Fibroblast of the aortic adventitia (primary cell): ENCODE measurements around the gene NWD2. TPM values are rescaled to one million over a fixed set of nuclear protein-coding genes. Genes with fewer than 3 reads are reported as not detected.
"Not testable (repeated sequence)": the region's sequence is repeated elsewhere in the genome, so short reads cannot be mapped to it uniquely, and the experiment has no call there.

Experiments used
- DNase-seq: peaks from one replicate; pipeline ENCODE4 v3.0.0-alpha.2; 2010; ENCODE audit warnings: low read depth
- H3K4me3 ChIP-seq: 2 replicates; pipeline ENCODE4 v1.5.1; 2011; ENCODE audit warnings: low read depth, mild to moderate bottlenecking, control low read depth, low read length, moderate library complexity
- total RNA-seq: library from RNA; depleted of rRNA; stranded (reverse); fragments of >200 nt; gene quantifications from 2 replicates; pipeline ENCODE4 v1.2.3, GENCODE V29; 2012; ENCODE audit warnings: low replicate concordance
- TF ChIP-seq, protein P1 (sequence below): IDR thresholded peaks from 2 replicates; pipeline ENCODE4 v1.5.1; 2011; ENCODE audit warnings: mild to moderate bottlenecking, low read length, control low read depth, inconsistent platforms; ENCODE audit not compliant: insufficient read depth

NWD2 gene
- total RNA-seq, 1 donor: not detected

DNA sequence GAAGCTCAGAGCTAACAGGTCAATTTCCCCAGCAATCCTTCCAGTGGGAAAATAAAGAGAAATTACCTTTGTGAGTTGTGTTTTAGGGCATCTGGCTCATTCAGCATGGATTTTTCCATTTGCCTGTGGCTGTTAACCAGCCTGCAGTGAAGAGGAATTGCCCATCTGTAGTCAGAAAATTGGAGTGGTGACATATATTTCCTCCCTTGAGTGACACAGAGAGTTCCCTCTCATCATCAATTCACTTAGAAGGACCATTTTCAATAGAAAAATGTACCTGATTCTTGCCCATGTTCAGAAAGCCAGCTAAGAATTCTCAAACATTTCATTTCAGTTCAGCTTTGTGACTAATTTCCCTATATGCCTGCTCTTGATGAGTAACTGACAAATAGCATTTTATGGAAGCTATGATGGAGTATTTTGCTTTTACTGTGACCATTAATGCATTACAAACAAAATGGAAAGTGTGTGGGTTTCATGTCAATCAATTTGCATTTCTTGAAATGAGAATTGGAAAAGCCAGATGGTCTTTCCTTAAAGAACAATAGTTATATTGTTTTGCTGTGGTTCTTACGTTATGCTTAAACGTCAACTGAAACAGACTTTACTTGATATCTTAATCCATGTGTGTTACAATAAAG lies 155.8 kb downstream of the NWD2 start:
- DNase-seq: no peak
- no peak overlapping the region for H3K4me3 ChIP-seq
- TF ChIP-seq, protein P1, sequence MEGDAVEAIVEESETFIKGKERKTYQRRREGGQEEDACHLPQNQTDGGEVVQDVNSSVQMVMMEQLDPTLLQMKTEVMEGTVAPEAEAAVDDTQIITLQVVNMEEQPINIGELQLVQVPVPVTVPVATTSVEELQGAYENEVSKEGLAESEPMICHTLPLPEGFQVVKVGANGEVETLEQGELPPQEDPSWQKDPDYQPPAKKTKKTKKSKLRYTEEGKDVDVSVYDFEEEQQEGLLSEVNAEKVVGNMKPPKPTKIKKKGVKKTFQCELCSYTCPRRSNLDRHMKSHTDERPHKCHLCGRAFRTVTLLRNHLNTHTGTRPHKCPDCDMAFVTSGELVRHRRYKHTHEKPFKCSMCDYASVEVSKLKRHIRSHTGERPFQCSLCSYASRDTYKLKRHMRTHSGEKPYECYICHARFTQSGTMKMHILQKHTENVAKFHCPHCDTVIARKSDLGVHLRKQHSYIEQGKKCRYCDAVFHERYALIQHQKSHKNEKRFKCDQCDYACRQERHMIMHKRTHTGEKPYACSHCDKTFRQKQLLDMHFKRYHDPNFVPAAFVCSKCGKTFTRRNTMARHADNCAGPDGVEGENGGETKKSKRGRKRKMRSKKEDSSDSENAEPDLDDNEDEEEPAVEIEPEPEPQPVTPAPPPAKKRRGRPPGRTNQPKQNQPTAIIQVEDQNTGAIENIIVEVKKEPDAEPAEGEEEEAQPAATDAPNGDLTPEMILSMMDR: no peak

DNA sequence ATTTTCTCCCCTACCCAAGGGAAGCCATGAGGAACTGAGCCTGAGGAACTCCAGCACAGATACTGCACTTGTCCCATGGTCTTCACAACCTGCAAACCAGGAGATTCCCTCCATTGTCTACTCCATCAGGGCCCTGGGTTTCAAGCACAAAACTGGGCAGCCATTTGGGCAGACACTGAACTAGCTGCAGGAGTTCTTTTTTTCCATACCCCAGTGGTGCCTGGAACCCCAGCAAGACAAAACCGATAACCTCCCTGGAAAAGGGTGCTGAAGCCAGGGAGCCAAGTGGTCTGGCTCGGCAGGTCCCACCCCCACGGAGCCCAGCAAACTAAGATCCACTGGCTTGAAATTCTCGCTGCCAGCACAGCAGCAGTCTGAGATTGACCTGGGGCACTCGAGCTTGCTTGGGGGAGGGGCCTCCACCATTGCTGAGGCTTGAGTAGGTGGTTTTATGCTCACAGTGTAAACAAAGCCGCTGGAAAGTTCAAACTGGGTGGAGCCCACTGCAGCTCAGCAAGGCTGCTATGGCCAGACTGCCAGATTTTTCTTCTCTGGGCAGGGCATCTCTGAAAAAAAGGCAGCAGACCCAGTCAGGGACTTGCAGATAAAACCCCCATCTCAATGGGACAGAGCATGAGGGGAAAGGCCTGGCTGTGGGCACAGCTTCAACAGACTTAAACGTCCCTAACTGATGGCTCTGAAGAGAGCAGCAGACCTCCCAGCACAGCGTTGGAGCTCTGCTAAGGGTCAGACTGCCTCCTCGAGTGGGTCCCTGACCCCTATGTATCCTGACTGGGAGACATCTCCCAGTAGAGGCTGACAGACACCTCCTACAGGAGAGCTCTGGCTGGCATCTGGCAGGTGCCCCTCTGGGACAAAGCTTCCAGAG lies 163.6 kb downstream of the NWD2 start:
- H3K4me3 ChIP-seq, DNase-seq: not testable (repeated sequence)

DNA sequence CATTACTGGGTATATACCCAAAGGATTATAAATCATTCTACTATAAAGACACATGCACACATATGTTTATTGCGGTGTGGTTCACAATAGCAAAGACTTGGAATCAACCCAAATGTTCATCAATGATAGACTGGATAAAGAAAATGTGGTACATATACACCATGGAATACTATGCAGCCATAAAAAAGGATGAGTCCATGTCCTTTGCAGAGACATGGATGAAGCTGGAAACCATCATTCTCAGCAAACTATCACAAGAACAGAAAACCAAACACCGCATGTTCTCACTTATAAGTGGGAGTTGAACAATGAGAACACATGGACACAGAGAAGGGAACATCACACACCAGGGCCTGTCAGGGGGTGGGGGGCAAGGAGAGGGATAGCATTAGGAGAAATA lies 169.1 kb downstream of the NWD2 start:
- not testable (repeated sequence) for H3K4me3 ChIP-seq, DNase-seq

DNA sequence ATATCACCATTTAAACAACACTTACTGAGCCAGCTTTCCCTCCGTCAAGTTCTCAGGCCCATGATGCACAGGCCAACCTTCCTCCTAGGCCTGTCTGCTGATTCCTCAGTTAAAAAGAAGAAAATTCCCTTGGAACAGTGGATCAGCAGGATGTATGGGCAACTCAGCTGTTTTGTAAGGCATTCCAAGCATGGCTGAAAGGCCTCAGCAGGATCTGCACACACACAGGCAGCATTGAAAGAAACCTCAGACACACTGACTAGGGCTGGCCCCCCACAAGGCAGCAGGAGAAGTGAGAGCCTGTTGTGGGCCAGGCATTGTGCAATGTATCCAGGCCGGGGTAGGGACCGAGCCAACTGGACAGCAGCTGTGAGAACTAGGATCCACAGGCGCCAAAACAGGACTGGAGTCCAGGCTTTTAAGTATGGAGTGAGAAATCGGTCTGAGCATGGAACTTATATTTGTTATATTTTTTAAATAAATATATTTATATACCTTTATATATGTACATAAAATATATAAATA lies 171.4 kb downstream of the NWD2 start:
- TF ChIP-seq, protein P1: no peak

DNA sequence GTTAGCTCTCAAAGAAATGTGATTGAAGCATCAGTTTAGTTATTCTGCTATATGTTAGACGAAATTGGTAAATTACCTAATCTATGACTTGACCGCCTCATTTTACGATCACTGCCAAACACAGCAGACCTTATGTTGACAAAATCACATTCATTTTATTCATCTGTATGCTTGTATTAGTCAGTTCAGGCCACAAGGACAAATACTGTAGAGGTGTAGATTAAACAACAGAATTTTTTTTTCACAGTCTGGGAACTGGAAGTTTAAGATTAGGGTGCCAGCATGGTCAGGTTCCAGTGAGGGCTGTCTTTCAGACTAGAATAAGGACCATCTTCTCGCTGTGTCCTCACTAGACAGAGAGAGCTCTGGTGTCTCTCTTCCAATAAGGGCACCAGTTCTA lies 177.1 kb downstream of the NWD2 start:
- no peak for DNase-seq

More for the DNA sequence above, 171.4 kb downstream of the NWD2 start:
- DNase-seq: no peak
- no peak overlapping the region for H3K4me3 ChIP-seq

DNA sequence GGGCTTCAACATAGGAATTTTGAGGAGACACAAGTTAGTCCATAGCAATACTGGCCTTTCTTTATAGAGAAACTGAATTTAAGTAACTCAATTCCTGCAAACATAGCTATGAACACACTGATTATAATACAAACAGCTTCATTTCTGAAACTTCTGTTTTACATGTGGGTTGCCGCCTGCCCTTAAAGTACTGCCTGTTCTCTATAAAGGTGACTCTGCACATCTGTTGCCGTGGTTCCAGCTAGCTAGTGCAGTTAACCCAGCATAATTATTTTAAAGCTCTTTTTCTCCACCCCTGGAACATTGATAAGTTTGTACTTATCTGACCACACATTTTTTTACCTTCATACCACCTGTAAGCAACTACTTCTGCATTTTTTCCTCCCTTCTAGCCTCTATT lies 177.6 kb downstream of the NWD2 start:
- no peak for DNase-seq
- TF ChIP-seq, protein P1: no peak
- no peak overlapping the region for H3K4me3 ChIP-seq

More for the DNA sequence above, 177.1 kb downstream of the NWD2 start:
- H3K4me3 ChIP-seq: no peak overlapping the region
- TF ChIP-seq, protein P1: no peak

DNA sequence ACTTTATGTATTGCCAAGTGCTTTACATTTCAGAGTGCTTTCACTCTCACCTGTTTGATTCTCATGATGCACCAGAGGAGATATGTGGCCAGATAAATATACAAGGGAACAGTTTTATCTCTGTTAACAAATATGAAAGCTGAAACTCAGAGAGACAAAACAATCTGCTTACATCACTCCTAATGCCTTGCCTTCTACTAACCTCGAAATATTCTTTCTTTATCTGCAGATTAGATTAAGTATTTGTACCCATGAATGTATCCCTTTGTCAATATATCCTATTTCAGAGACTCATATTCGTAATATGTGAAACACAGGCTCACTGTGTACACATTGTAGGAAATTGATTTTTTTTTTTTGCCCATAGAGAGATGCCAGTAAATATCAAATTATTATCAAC lies 178.1 kb downstream of the NWD2 start:
- DNase-seq: no peak
- TF ChIP-seq, protein P1: no peak
- H3K4me3 ChIP-seq: no peak overlapping the region

DNA sequence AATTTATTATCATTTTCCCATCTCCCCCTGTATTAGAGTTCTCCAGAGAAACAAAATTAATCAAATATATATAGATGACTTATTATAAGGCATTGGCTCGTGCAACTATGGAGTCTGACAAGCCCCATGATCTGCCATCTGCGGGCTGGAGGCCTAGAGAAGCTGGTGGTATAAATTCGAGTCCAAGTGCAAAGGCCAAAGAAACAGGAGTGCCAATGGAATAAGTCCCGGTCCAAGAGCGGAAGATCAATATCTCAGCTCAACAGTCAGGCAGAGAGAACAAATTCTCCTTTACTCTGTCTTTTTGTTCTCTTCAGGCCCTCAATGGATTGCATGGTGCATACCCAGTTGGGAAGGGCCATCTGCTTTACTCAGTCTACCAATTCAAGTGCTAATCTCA lies 178.8 kb downstream of the NWD2 start:
- no peak overlapping the region for H3K4me3 ChIP-seq
- TF ChIP-seq, protein P1: no peak
- no peak for DNase-seq
